Measurements from ENCODE around the gene EFCAB14.

GRCh38 chr1:46718340-46718726 is 581 bp downstream of the EFCAB14 start:
- TF ChIP-seq, protein P1, sequence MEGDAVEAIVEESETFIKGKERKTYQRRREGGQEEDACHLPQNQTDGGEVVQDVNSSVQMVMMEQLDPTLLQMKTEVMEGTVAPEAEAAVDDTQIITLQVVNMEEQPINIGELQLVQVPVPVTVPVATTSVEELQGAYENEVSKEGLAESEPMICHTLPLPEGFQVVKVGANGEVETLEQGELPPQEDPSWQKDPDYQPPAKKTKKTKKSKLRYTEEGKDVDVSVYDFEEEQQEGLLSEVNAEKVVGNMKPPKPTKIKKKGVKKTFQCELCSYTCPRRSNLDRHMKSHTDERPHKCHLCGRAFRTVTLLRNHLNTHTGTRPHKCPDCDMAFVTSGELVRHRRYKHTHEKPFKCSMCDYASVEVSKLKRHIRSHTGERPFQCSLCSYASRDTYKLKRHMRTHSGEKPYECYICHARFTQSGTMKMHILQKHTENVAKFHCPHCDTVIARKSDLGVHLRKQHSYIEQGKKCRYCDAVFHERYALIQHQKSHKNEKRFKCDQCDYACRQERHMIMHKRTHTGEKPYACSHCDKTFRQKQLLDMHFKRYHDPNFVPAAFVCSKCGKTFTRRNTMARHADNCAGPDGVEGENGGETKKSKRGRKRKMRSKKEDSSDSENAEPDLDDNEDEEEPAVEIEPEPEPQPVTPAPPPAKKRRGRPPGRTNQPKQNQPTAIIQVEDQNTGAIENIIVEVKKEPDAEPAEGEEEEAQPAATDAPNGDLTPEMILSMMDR (IDR thresholded peaks at IDR 0.05; ENCODE audit: control extremely low read depth in 1 of 3, insufficient read depth in 1 of 3, low read depth in 1 of 3, low read length in 3 of 3), result no peak
- TF ChIP-seq CBX5 (IDR thresholded peaks at IDR 0.05; ENCODE audit: low read depth, low read length), result no peak
- no peak for TF ChIP-seq POLR2A (IDR thresholded peaks at IDR 0.05; ENCODE audit: control extremely low read depth in 1 of 2, low read depth in 2 of 2, low read length in 2 of 2)
- TF ChIP-seq MAX (IDR thresholded peaks at IDR 0.05), result no peak
- TF ChIP-seq POLR2AphosphoS5 (IDR thresholded peaks at IDR 0.05; ENCODE audit: low read depth, low read length), result no peak
